GM10248 (cell line): ENCODE measurements around the gene FBLN2.

ENCODE experiments used
- CTCF ChIA-PET: fragments of 300-600 bp; sonication (Branson Sonifier 250); formaldehyde crosslinking; extraction: SDS; loops from one replicate; lab custom pipeline; 2021; ENCODE audit warnings: antibody characterized with exemption; lab: Yijun Ruan, JAX
- POLR2A ChIA-PET: fragments of 350-650 bp; sonication (Branson Sonifier 250); formaldehyde crosslinking; extraction: SDS; loops from one replicate; lab custom pipeline; 2020; ENCODE audit warnings: antibody characterized with exemption; lab: Yijun Ruan, JAX
- DNase-seq: peaks from one replicate; pipeline ENCODE4 v3.0.0; 2012; ENCODE audit errors: extremely low spot score
- TF ChIP-seq, protein P1 (sequence below): IDR thresholded peaks from 2 replicates; pipeline ENCODE4 v1.5.1; 2012; ENCODE audit warnings: mild to moderate bottlenecking, low read depth; ENCODE audit errors: extremely low read depth, missing control alignments, control extremely low read depth

FBLN2 gene

DNA sequence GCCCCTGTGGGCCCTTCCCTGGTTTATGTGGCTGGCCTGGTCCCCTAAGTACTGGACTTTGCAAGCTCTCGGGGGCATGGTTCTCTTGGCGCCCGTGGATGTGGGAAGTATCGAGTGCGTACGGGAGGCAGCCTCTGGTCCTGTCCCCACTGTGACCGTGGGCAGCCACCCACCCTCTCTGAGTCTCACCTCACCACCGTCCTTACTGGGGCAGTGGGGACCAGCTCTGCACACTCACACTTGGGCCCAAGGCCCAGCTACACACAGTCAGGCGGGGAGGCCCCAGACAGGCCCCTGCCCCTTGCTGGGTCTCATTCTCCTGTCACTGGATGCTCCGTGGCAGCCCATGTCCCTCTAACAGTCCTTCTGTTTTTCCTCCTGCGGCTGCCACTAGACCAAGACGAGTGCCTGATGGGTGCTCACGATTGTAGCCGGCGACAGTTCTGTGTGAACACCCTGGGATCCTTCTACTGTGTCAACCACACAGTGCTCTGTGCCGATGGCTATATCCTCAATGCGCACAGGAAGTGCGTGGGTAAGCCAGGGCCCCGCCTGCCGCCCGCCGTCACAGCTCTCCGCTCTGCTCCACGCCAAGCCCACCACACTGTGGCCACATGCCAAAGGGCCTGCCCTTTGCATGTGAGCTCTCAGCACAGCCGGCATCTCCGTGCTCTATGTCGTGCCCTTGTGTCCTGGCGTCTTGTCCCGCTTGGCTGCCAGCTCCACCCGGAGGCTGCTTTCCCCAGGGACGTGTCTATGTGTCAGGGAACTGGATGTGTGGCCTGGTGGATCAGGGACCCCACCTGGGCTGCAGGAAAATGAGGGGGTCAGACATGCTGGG lies 72.7 kb downstream of the FBLN2 start:
- ChIA-PET POLR2A (no interaction called here), CTCF (interaction anchor here (2.8 kb wide), 1 partner anchor 27 kb away, joined by 15 read pairs; no protein-coding TSS in a partner anchor)
- no peak for DNase-seq
- TF ChIP-seq, protein P1, sequence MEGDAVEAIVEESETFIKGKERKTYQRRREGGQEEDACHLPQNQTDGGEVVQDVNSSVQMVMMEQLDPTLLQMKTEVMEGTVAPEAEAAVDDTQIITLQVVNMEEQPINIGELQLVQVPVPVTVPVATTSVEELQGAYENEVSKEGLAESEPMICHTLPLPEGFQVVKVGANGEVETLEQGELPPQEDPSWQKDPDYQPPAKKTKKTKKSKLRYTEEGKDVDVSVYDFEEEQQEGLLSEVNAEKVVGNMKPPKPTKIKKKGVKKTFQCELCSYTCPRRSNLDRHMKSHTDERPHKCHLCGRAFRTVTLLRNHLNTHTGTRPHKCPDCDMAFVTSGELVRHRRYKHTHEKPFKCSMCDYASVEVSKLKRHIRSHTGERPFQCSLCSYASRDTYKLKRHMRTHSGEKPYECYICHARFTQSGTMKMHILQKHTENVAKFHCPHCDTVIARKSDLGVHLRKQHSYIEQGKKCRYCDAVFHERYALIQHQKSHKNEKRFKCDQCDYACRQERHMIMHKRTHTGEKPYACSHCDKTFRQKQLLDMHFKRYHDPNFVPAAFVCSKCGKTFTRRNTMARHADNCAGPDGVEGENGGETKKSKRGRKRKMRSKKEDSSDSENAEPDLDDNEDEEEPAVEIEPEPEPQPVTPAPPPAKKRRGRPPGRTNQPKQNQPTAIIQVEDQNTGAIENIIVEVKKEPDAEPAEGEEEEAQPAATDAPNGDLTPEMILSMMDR: no peak

DNA sequence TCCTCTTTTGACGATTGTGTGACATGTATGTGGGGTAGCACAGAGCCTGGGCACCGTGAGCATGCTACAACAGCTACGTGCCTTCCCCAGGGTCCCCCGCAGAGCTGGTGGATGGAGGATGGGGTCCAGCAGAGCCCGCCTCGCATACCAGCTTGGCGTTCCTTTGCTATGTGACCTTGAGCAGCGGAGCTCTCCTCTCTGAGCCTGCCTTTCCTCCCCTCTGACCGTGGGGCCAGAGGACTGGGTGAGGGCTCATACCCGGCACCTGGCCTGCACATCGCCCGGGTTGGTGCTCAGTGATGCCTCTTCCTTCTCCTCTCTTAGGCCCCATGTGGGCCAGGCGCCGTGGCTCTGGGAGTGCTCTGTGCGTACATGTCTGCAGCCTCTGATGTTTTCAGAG lies 73.4 kb downstream of the FBLN2 start:
- TF ChIP-seq, protein P1: no peak
- ChIA-PET POLR2A (no interaction called here), CTCF (interaction anchor here (2.8 kb wide), 1 partner anchor 26 kb away, joined by 15 read pairs; no protein-coding TSS in a partner anchor)
- DNase-seq: no peak

DNA sequence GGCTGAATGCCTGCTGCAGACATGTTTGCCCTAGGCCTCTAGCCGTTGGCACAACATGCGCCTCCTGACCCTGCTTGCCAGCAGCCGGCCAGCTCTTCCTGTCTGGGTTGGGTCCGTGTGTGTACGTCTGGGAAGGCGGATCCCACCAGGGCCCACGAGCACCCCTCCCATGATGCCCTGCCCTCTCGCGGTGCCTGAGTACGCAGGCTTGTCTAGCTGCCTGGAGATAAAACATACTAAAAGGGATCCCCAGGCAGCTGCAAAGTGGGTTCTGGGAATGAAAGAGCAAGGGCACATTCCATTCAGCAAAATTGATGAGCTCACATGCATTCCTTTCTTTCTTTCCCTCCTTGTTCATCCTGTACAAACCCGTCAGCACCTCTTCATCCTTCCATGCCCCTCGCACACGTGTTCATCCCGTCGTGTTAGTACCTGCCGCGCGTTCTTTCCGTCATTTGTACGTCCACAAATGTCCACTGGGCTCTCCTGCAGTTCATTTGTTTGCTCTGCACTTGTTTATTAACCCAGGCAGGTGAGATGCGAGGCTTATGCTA lies 74.3 kb downstream of the FBLN2 start:
- no peak for DNase-seq
- CTCF ChIA-PET: interaction anchor here (2.8 kb wide), 1 partner anchor 26 kb away, joined by 15 read pairs; no protein-coding TSS in a partner anchor
- TF ChIP-seq, protein P1: no peak
- POLR2A ChIA-PET: no interaction called here

DNA sequence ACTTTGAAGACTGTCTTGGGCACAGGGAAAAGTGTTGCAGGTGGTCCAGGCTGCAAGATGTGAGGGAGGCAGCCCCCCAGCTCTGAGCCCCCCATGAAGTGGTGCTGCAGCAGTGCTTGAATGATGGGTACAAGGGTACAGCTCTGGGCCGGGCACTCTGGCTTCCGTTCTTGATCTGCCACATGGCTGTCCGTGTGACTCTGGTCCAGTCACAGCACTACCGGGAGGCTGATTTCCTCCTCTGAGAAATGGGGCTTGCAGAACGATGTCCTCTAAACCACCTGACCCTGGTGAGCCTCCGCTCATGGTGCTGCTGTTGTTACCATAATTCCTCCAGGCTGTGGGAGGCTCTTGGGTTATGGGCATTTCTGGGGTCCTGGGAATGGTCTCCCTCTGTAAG lies 75.1 kb downstream of the FBLN2 start:
- ChIA-PET POLR2A (no interaction called here), CTCF (no interaction called here)

DNA sequence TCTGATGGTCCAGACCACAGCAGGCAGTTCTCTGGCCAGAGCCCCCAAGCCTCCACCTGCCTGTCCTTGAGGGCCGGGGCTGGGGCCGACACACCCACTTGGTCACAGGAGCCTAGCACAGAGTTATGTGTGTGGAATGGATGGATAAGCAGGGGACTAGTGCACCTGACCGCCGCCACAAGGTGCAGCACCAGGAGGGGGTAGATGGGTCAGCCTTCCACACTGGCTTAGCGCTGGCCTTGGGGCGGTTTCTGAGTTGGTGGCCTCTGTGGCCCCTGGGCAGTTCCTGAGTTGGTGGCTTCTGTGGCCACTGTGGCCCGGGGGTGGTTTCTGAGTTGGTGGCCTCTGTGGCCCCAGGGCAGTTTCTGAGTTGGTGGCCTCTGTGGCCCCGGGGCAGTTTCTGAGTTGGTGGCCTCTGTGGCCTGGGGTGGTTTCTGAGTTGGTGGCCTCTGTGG lies 75.8 kb downstream of the FBLN2 start:
- no peak for DNase-seq
- ChIA-PET CTCF (no interaction called here), POLR2A (no interaction called here)
- TF ChIP-seq, protein P1: no peak

More for the DNA sequence above, 75.1 kb downstream of the FBLN2 start:
- DNase-seq: no peak
- TF ChIP-seq, protein P1: no peak

DNA sequence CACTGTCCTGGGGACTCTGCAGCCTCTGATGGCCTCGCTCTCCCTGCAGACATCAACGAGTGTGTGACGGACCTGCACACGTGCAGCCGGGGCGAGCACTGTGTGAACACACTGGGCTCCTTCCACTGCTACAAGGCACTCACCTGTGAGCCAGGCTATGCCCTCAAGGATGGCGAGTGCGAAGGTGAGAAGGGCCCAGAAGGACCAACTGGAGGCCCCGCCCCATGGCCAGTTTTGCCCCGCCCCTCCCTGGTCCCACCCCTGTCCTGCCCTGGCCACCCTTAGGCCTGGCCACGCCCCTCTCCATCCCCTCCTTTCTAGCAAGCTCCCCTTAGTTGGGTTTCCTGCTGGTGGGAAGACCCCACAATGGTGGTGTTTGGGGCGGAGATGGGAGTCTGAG lies 77.5 kb downstream of the FBLN2 start:
- DNase-seq: no peak
- POLR2A ChIA-PET: no interaction called here
- TF ChIP-seq, protein P1: no peak
- CTCF ChIA-PET: interaction anchor here (1.3 kb wide), 1 partner anchor 130 kb away, joined by 4 read pairs; no protein-coding TSS in a partner anchor
